HepG2 (cell line): ENCODE results near the gene THSD4.

Experiments
- ARHGAP35 ChIP-seq: sonication (generic); formaldehyde crosslinking; IDR thresholded peaks from 2 replicates; pipeline ENCODE4 v1.9.0; 2022; ENCODE audit warnings: mild to moderate bottlenecking, inconsistent platforms, moderate library complexity, missing genetic modification reagents, borderline replicate concordance
- POLR2A ChIP-seq, 2 experiments: IDR thresholded peaks; 2 replicates each; pipeline ENCODE4 v1.6.1; 2011; ENCODE audit warnings: low read depth in 2 of 2, low read length in 2 of 2, mild to moderate bottlenecking in 1 of 2, moderate library complexity in 1 of 2; ENCODE audit not compliant: insufficient read depth in 1 of 2
- RNF2 ChIP-seq: fragments of 450-650 bp; conservative IDR thresholded peaks from 2 replicates; pipeline ENCODE4 v1.6.1; 2016; ENCODE audit warnings: low read depth
- ZNF232 ChIP-seq: sonication (generic); formaldehyde crosslinking; IDR thresholded peaks from 2 replicates; pipeline ENCODE4 v1.4.0; 2020; ENCODE audit warnings: missing genetic modification reagents, borderline replicate concordance
- ZNF331 ChIP-seq: sonication (generic); formaldehyde crosslinking; IDR thresholded peaks from 2 replicates; pipeline ENCODE4 v1.4.0; 2020; ENCODE audit warnings: missing genetic modification reagents
- ZNF644 ChIP-seq: IDR thresholded peaks from 2 replicates; pipeline ENCODE4 v1.6.1; 2016; ENCODE audit warnings: low read depth

DNA sequence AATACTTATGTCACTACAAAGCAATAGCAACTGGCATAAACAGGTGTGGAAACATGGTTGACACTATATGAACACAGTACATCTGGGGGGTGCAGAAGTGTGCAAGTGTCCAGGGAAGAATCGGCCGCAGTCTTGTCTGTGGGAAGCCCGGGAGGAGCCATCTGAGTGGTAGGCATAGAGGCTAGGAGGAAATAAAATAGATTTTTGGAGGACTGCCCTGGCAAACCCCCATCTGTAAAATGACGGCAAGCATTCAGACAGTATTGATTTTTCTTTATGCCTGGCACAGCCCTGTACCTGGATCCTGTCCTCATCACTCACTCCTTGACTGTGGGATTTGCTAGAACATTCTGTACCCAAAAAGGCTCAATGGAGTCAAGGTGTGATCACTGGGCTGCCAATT lies 31.3 kb downstream of the THSD4 start:
- no peak for TF ChIP-seq ZNF644 (CRISPR knock-in tag)
- TF ChIP-seq ZNF331 (CRISPR knock-in tag), result no peak
- no peak for TF ChIP-seq ZNF232 (CRISPR knock-in tag)
- no peak for TF ChIP-seq POLR2A (IDR thresholded peaks at IDR 0.05; ENCODE audit: insufficient read depth in 1 of 2, low read depth in 2 of 2, low read length in 2 of 2)
- no peak for TF ChIP-seq ARHGAP35
- no peak for TF ChIP-seq RNF2
